Adrenal gland (tissue), 12 donors: ENCODE results near the gene PARP12. TPM values are rescaled to one million over a fixed set of nuclear protein-coding genes. Genes with fewer than 3 reads are reported as not detected.

Experiments used
- DNase-seq, 7 donors: peaks; one replicate each; pipeline ENCODE4 v3.0.0-alpha.2; 2019 to 2020
- H3K27ac ChIP-seq, 5 donors: fragments of 200-600 bp; sonication (generic) in 4 of 5; 1 replicate in 3 of 5; 2 replicates in 2 of 5; pipeline versions ENCODE4 v1.5.1 to v1.8.0; 2016 to 2020; ENCODE audit warnings: mild to moderate bottlenecking in 1 of 5
- H3K27me3 ChIP-seq: fragments of 200-600 bp; 2 replicates; pipeline ENCODE4 v1.8.0; 2021
- H3K36me3 ChIP-seq, 2 donors: fragments of 200-600 bp; replicated peaks in 1 of 2; 1 replicate in 1 of 2; 2 replicates in 1 of 2; pipeline versions ENCODE4 v1.5.1 to v1.8.0; 2018 to 2022
- H3K4me1 ChIP-seq, 2 donors: fragments of 200-600 bp; replicated peaks in 1 of 2; 1 replicate in 1 of 2; 2 replicates in 1 of 2; pipeline versions ENCODE4 v1.5.1 to v1.8.0; 2018 to 2021
- H3K4me3 ChIP-seq, 4 donors: fragments of 200-600 bp; sonication (generic) in 3 of 4; one replicate each; pipeline ENCODE4 v1.5.1; 2016 to 2018
- H3K9me3 ChIP-seq, 3 donors: fragments of 200-600 bp; sonication (generic) in 1 of 3; replicated peaks in 1 of 3; 1 replicate in 2 of 3; 2 replicates in 1 of 3; pipeline versions ENCODE4 v1.5.1 to v1.8.0; 2016 to 2021
- CTCF ChIP-seq, 6 experiments: fragments of 450-650 bp in 4 of 6; fragments of 200-600 bp in 2 of 6; sonication (generic) in 1 of 6; IDR thresholded peaks; 1 replicate in 5 of 6; 2 replicates in 1 of 6; pipeline versions ENCODE4 v1.5.1 to v1.8.0; 2016 to 2021; ENCODE audit warnings: antibody characterized with exemption in 6 of 6, mild to moderate bottlenecking in 2 of 6, moderate library complexity in 1 of 6
- POLR2A ChIP-seq, 2 donors: fragments of 450-650 bp; IDR thresholded peaks; one replicate each; pipeline ENCODE4 v1.6.1; 2017; ENCODE audit warnings: antibody characterized with exemption in 2 of 2, mild to moderate bottlenecking in 2 of 2, moderate library complexity in 1 of 2
- WGBS, 4 donors: extraction: QIAGEN DNeasy Blood & Tissue Kit in 2 of 4; methylation state at CpG; one replicate each; pipeline versions ENCODE4 v1.1.5 to v1.1.7; 2013 to 2017; 5-methylcytosine and 5-hydroxymethylcytosine counted together
- intact Hi-C, 2 donors: fragments of 100-400 bp; cut with DNase I; formaldehyde crosslinking; loops; one replicate each; pipeline versions ENCODE4 v1.14.1 to v1.15.0; 2022 to 2023
- polyA plus RNA-seq, 3 donors: library from polyadenylated mRNA; stranded (reverse); fragments of 200-250 nt in 2 of 3; fragments of 350-450 nt in 1 of 3; fragmentation: Illumina TruSeq in 1 of 3; extraction: RNeasy Lipid Tissue Mini Kit (QIAGEN cat#74804) in 1 of 3; gene quantifications; one replicate each; pipeline ENCODE4 v1.2.3, GENCODE V29; 2013 to 2014
- total RNA-seq, 9 donors: library from RNA; depleted of rRNA in 4 of 9; stranded (reverse); fragments of >200 nt in 4 of 9; fragments of 120-200 nt in 1 of 9; fragmentation: NEBNext Ultra II Directional in 1 of 9; extraction: Animal tissue kit (Norgen Biotek cat#: 25700) in 1 of 9; gene quantifications; one replicate each; pipeline versions ENCODE4 v1.1.0 to v1.2.4, GENCODE V29; 2013 to 2023
- donor health status: healthy with polysubstance abuse.
- donor health status: Bipolar disorder and iron deficiency.
- donor health status: DM: yes; HTN: yes; CAD: no.
- donor health status: DM: no; HTN: no; CAD: no.
- donor health status: DM: no; HTN: no; CAD: no.
- donor health status: DM: yes; HTN: yes; CAD: no.

PARP12 gene
- total and polyA plus RNA-seq, 12 donors = 11.5 to 49.4 (median 24.1) TPM

- peak in 1 of 7 donors; percentile 60 for DNase-seq
- no peak overlapping the region for H3K27ac ChIP-seq
- H3K9me3 ChIP-seq = no peaks in the 10 kb centered on the region
- H3K4me3 ChIP-seq = no peak overlapping the region
- TF ChIP-seq CTCF (IDR thresholded peaks at IDR 0.05) = no peak
- TF ChIP-seq POLR2A (IDR thresholded peaks at IDR 0.05) = no peak
- no peaks in the 10 kb centered on the region for H3K4me1 ChIP-seq
- H3K27me3 ChIP-seq = no peaks in the 10 kb centered on the region
- WGBS, 4 donors = 85 to 95% (median 89%) methylated on average over 8 to 9 of the region's 9 CpGs
- intact Hi-C loops = no loop called here
- peaks cover 0 to 12% of the 10 kb centered on the region in 2 donors for H3K36me3 ChIP-seq
Observed at GRCh38 chr7:140027858-140028257, 34.9 kb downstream of the PARP12 start.

- TF ChIP-seq CTCF (IDR thresholded peaks at IDR 0.05) = no peak
- H3K36me3 ChIP-seq = peaks cover 0 to 12% of the 10 kb centered on the region in 2 donors
Observed at GRCh38 chr7:140026935-140027334, 35.8 kb downstream of the PARP12 start.

GRCh38 chr7:140025814-140026433 lies 36.8 kb downstream of the PARP12 start:
- Histone ChIP-seq H3K4me1 (no peaks in the 10 kb centered on the region), H3K27me3 (no peaks in the 10 kb centered on the region), H3K27ac (no peak overlapping the region), H3K36me3 (peaks cover 0 to 12% of the 10 kb centered on the region in 2 donors), H3K4me3 (no peak overlapping the region), H3K9me3 (no peaks in the 10 kb centered on the region)
- no peak for TF ChIP-seq POLR2A (IDR thresholded peaks at IDR 0.05)
- no peak for TF ChIP-seq CTCF (IDR thresholded peaks at IDR 0.05)
- 84 to 97% (median 95%) methylated on average over 8 to 12 of the region's 12 CpGs for WGBS, 4 donors
- intact Hi-C loops = no loop called here
- peak in 1 of 7 donors; percentile 35 for DNase-seq

More at GRCh38 chr7:140026935-140027334, 35.8 kb downstream of the PARP12 start:
- Histone ChIP-seq H3K4me3 (no peak overlapping the region), H3K4me1 (no peaks in the 10 kb centered on the region), H3K9me3 (no peaks in the 10 kb centered on the region), H3K27ac (no peak overlapping the region), H3K27me3 (no peaks in the 10 kb centered on the region)
- intact Hi-C loops = no loop called here
- 91 to 97% (median 96%) methylated on average over 4 to 9 of the region's 9 CpGs for WGBS, 4 donors
- DNase-seq = peak in 1 of 7 donors; percentile 44

- Histone ChIP-seq H3K27ac (no peak overlapping the region), H3K4me1 (no peaks in the 10 kb centered on the region), H3K4me3 (no peak overlapping the region), H3K27me3 (no peaks in the 10 kb centered on the region), H3K36me3 (peaks cover 0 to 12% of the 10 kb centered on the region in 2 donors), H3K9me3 (no peaks in the 10 kb centered on the region)
- peak in 1 of 7 donors; percentile 34 for DNase-seq
- no peak for TF ChIP-seq POLR2A (IDR thresholded peaks at IDR 0.05)
- TF ChIP-seq CTCF (IDR thresholded peaks at IDR 0.05) = no peak
- WGBS, 4 donors = 96 to 98% (median 96%) methylated on average over 4 of the region's 4 CpGs
- intact Hi-C loops = no loop called here
Observed at GRCh38 chr7:140025241-140025640, 37.5 kb downstream of the PARP12 start.
